NK-92 treated with Interleukin-12 subunit alpha and Interleukin-12 subunit beta, amount 100 ng/mL, for 24 hours (cell line): ENCODE measurements around the gene RPL21.

Experiments used
- DNase-seq: peaks from one replicate; lab custom pipeline; 2025; lab: John Stamatoyannopoulos, UW

RPL21 gene

DNA sequence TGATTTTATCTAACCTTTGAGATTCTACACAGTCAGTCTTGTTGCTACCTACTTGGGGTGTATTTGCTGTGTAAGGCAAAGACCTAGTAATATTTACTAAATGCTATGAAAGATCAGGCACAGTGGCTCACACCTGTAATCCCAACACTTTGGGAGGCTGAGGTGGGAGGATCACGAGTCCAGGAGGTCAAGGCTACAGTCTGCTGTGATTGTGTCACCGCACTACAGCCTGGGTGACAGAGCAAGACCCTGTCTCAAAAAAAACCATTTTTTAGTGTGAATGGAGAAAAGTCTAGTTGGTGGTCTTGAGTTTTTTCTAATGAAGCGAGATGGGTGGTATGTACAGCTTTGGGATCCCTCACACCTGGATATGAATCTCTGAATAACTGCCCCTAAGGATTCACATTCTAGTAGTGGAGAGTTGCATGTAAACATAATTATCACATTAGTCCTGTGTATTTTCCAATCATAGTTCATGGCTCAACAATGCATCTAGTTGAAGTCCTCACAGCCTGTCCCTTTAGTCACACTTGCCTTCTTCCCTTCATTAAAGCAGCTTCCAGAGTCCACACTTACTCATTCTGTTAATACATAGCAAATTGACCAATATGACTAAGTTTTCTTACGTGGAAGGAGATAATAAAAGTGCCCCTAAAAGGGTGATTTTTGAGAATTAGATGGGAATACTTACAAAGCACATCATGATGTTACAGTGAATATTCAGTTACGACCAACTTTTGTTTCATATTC lies 7.5 kb downstream of the RPL21 start:
- DNase-seq = no peak

DNA sequence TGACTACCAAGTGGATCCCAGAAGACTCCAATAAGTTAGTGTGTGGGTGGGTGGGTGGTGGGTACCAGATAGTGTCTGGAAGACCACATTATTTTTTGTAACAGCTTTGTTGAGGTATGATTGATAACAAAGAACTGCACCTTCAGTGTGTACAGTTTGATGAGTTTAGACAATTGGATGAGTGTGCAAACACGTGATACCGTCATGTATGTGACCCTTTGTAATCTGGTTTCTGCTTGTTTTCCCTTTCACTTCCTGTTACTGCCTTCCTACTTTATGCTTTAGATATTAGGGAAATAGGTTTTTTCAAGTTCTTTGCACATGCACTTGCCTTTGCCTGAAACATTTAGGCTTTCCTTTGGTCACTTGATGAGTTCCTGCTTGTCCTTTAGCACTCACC lies 8.5 kb downstream of the RPL21 start:
- DNase-seq = no peak

DNA sequence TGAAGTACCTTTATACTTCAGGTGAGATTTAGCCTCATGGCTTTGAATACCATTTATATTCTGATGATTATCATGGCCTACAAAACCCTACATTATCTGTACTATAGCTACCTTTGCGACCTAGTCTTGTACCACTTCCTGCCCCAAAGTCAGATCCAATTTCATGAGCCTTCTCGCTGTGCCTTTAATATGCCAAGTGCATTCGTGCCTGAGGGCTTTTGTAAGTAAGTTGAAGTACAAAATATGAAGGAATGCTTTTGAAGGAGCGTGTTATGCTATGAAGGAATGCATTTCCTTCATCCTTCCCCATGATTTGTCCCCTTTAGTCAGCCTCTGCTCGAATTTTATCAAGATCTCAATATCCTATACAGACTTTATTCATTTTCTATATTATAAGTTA lies 10.0 kb downstream of the RPL21 start:
- DNase-seq = no peak

DNA sequence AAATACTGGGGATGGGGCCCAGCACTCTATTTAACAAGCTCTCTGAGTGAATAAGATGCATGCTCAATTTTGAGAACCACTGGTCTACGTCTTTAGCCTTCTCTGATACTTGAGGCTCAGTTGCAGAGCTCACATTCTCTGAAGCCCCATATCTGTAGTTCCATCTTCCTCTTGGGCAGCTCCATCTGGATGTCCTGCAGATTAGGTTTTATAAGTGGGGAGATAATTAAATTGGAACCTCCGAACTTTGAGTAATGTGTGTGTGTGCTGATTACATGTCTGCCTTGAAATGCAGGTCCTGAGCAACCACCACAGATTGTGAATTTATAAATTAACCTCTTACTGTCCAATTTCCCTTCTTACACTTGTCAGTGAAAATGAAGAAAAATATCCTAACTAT lies 12.1 kb downstream of the RPL21 start:
- DNase-seq = no peak

- no peak for DNase-seq
These were observed 12.8 kb downstream of the RPL21 start for GRCh38 chr13:27264181-27264580.

DNA sequence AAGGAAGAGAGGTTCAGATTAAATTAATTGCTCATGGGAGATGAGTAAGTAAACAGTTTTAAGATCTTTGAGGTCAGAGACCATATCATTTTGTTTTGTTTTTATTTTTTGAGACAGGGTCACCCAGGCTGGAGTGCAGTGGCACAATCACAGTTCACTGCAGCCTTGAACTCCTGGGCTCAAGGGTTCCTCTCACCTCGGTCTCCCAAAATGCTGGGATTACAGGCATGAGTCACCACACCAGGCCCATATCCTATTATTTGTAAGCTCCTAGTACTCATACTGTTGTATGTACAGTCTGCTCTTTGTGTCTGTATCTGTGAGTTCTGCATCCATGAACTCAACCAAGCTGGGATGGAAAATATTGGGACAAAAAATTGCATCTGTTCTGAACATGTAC lies 13.3 kb downstream of the RPL21 start:
- DNase-seq = no peak

- DNase-seq = no peak
These were observed 15.6 kb downstream of the RPL21 start for GRCh38 chr13:27266917-27267316.

GRCh38 chr13:27267596-27267995 lies 16.2 kb downstream of the RPL21 start:
- no peak for DNase-seq

GRCh38 chr13:27269114-27269665 lies 17.8 kb downstream of the RPL21 start:
- no peak for DNase-seq

DNA sequence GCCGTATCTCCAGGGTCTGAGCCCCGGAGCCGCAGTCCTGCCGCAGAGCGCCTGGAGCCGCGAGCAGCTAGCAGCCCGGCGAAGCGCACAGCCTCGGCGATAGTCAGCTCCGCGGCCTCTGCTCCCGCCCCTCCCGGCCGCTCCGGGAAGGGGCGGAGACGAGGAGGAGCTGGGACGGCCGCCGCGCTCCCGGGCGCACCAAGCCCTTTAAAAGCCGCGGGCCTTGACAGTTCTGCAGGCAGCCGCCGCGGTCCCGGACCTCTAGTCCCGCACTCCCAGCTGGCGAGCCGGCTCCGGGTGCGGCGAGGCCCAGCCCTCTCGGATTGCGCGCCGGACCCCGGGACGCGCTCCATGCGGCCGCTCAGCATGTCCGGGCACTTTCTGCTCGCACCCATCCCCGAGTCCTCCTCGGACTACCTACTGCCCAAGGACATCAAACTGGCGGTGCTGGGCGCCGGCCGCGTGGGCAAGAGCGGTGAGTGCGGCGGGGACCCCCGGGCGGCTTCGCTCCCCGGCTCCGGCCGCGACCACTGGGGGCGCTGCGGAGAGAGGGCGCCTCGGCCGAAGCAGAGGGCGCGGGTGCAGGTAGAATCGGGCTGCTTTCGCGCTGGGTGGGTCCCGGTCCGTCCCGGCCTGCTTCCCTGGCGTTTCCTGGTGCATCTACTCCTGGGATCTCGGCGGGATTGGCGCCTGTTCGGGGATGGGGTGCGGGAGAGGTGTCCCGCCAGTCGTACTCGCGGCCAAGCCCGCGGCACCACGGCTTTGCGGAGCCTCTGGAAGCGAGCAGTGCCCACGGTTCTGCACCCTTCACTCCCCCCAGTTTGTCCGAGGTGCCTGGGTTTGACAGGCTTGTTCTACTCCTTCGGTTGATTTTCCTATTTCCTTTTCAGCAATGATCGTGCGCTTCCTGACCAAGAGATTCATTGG lies 19.5 kb downstream of the RPL21 start, which contains the start of gene RASL11A:
Gene RASL11A, plus strand, starts transcription at position 237 of the 927 bp plus-strand sequence. Its CDS starts 115 bp downstream, at position 352.
- DNase-seq = no peak

DNA sequence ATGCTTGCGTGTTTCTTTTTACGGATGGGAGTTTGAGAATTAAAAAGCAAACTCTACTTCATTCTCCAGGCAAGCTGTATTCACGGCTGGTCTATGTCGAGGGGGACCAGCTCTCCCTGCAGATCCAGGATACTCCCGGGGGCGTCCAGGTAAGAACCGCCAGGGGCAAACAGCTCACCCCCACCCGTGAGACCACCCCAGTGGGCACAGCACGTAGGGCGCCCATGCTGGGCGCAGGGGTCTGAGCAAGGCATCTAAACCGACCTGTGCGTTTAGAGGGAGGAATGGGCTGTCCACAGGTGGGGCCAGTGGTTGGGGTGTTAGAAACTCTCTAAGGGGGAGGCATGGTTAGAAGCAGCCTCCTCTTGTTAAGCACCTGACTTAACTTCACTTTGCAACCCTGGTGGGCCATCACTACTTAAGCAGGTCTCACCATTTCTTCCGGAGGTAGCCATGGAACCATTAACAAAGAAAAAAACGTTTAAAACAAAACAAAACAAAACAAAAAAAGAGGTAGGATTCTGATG lies 20.3 kb downstream of the RPL21 start:
- no peak for DNase-seq

GRCh38 chr13:27273658-27274425 lies 22.5 kb downstream of the RPL21 start:
- DNase-seq = no peak

GRCh38 chr13:27274631-27275030 lies 23.3 kb downstream of the RPL21 start:
- no peak for DNase-seq

- DNase-seq = no peak
These were observed 24.8 kb downstream of the RPL21 start for GRCh38 chr13:27276188-27276587.

DNA sequence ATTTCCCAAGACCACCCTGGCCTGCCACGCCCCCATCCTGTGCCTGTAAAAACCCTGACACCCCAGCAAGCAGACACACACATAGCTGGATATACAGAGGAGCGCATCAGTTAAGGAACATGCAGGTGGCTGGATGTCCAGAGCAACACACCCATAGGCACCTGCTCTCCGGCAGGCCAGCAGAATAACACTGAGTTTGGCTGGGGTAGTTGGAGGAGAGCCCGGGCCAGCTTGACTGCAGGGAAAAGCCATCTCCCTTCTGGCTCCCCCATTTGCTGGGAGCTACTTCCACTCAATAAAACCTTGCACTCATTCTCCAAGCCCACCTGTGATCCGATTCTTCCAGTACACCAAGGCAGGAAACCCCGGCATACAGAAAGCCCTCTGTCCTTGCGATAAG lies 28.1 kb downstream of the RPL21 start:
- no peak for DNase-seq

GRCh38 chr13:27280009-27280656 lies 28.8 kb downstream of the RPL21 start:
- no peak for DNase-seq

DNA sequence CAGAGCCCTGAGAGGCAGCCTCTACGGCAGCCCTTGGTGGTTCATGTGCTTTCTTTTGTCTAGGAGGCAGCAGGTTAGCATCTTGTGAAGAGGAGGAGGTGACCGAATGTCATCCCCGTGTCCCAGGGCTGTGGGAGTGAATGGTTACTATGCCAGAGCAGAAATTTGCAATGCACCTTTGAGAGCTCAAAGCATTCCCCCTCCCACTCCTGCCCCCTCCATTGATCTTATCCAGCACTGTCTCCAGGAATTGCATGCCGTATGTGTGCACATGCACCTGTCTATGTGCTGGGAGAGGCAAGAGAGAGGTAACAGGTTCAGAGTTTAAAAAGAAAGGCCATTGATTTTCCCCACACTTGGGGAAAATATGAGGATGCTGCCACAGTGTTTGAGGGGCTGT lies 29.5 kb downstream of the RPL21 start:
- DNase-seq = no peak

- DNase-seq = no peak
These were observed 30.1 kb downstream of the RPL21 start for GRCh38 chr13:27281420-27281819.

- DNase-seq = no peak
These were observed 32.6 kb downstream of the RPL21 start for GRCh38 chr13:27283906-27284493.

DNA sequence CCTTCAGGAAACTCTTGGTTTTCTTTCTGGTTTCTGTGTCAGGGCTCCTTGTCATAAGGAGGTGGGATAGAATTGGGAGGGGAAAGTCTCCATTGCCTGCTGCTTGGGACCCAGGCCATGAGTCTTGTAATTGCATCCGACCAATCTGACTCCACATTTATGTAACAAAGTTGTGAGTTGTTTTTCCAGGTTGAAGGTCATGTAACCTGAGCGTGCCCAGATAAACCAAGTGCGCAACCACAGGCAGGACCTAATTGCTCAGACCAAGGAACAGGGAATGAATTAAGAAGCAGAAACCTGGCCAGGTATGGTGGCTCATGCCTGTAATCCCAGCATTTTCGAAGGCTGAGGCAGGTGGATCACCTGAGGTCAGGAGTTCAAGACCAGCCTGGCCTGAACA lies 37.0 kb downstream of the RPL21 start:
- no peak for DNase-seq
